DND-41 (cell line): ENCODE results near the gene ICE2.

ENCODE experiments used
- ATAC-seq: fragments of 200-7000 bp; cut with Tn5 transposase; 3 replicates; pipeline ENCODE4 v1.9.1; 2021; ENCODE audit warnings: low read depth; ENCODE audit not compliant: insufficient read depth
- DNase-seq: peaks from one replicate; pipeline ENCODE4 v3.0.0-alpha.2; 2020
- H2AFZ ChIP-seq: 2 replicates; pipeline ENCODE4 v1.6.0; 2012; ENCODE audit warnings: low read depth, low read length
- H3K27ac ChIP-seq: 2 replicates; pipeline ENCODE4 v1.5.1; 2012; ENCODE audit warnings: low read length, inconsistent platforms
- H3K27me3 ChIP-seq: fragments of 200-600 bp; sonication (generic); 2 replicates; pipeline ENCODE4 v1.6.0; 2012; ENCODE audit warnings: low read length, mild to moderate bottlenecking, inconsistent platforms; ENCODE audit not compliant: insufficient read depth, poor library complexity
- H3K36me3 ChIP-seq: 2 replicates; pipeline ENCODE4 v1.5.1; 2012; ENCODE audit warnings: low read length, inconsistent platforms; ENCODE audit not compliant: insufficient read depth
- H3K4me1 ChIP-seq: 2 replicates; pipeline ENCODE4 v1.5.1; 2012; ENCODE audit warnings: mild to moderate bottlenecking, low read length; ENCODE audit not compliant: insufficient read depth
- H3K4me2 ChIP-seq: 2 replicates; pipeline ENCODE4 v1.6.0; 2012; ENCODE audit warnings: mild to moderate bottlenecking, moderate library complexity, low read length, inconsistent platforms; ENCODE audit not compliant: insufficient read depth
- H3K4me3 ChIP-seq, 2 experiments: fragments of 200-600 bp in 1 of 2; shearing (Covaris generic) in 1 of 2; 2 replicates each; pipeline ENCODE4 v1.5.1; 2012 to 2016; ENCODE audit warnings: inconsistent platforms in 2 of 2, low read length in 2 of 2, mild to moderate bottlenecking in 2 of 2, low read depth in 1 of 2, moderate library complexity in 1 of 2
- H3K79me2 ChIP-seq: 2 replicates; pipeline ENCODE4 v1.6.0; 2012; ENCODE audit warnings: low read length, inconsistent platforms; ENCODE audit not compliant: insufficient read depth
- H3K9ac ChIP-seq: 2 replicates; pipeline ENCODE4 v1.6.0; 2012; ENCODE audit warnings: low read depth, mild to moderate bottlenecking, inconsistent platforms, low read length, moderate library complexity
- H3K9me3 ChIP-seq: 2 replicates; pipeline ENCODE4 v1.5.1; 2012; ENCODE audit warnings: low read length, moderate library complexity, mild to moderate bottlenecking, inconsistent platforms; ENCODE audit not compliant: insufficient read depth, severe bottlenecking
- H4K20me1 ChIP-seq: 2 replicates; pipeline ENCODE4 v1.6.0; 2012; ENCODE audit warnings: low read length; ENCODE audit not compliant: insufficient read depth
- EZH2 ChIP-seq: IDR thresholded peaks from 3 replicates; pipeline ENCODE4 v1.6.1; 2012; ENCODE audit warnings: borderline replicate concordance, low read depth, mild to moderate bottlenecking, moderate library complexity, low read length, inconsistent platforms; ENCODE audit not compliant: severe bottlenecking
- TF ChIP-seq, protein P1 (sequence below): IDR thresholded peaks from 2 replicates; pipeline ENCODE4 v1.5.1; 2012; ENCODE audit warnings: borderline replicate concordance, low read length, moderate library complexity, mild to moderate bottlenecking; ENCODE audit not compliant: poor library complexity, severe bottlenecking; ENCODE audit errors: extremely low read depth

Gene ICE2

DNA sequence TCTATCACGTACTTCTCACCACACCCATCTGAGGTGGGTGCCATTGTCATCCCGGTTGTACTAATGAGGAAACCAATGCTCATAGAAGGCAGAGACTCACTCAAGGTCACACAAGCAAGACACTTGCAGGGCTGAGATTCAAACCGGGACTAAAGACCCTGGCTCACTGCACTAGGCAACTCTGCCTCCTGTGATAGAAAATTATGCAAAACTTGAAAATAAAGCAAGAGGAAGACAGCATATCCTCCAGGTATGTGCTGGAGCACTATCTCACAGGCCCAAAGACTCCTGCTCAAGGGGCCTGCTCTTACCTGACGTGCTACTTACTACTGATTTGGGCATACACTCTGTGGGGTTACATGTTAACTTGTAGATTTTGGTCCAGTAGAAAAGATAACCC is 106.7 kb downstream of the ICE2 start:
- no peaks in the 10 kb centered on the region for H3K9me3 ChIP-seq
- H3K27me3 ChIP-seq: peaks cover 4% of the 10 kb centered on the region
- H3K9ac ChIP-seq: no peak overlapping the region
- no peak overlapping the region for H3K27ac ChIP-seq
- no peaks in the 10 kb centered on the region for H3K36me3 ChIP-seq
- 0 out of 2 replicates have a peak, but pooled peaks cover 3% of the 10 kb centered on the region for H4K20me1 ChIP-seq
- no peaks in the 10 kb centered on the region for H3K4me1 ChIP-seq
- no peak overlapping the region for H2AFZ ChIP-seq
- no peaks in the 10 kb centered on the region for H3K79me2 ChIP-seq
- no peak for ATAC-seq
- H3K4me2 ChIP-seq: no peak overlapping the region
- no peak overlapping the region for H3K4me3 ChIP-seq
- DNase-seq: no peak
- no peak for TF ChIP-seq EZH2
- TF ChIP-seq, protein P1, sequence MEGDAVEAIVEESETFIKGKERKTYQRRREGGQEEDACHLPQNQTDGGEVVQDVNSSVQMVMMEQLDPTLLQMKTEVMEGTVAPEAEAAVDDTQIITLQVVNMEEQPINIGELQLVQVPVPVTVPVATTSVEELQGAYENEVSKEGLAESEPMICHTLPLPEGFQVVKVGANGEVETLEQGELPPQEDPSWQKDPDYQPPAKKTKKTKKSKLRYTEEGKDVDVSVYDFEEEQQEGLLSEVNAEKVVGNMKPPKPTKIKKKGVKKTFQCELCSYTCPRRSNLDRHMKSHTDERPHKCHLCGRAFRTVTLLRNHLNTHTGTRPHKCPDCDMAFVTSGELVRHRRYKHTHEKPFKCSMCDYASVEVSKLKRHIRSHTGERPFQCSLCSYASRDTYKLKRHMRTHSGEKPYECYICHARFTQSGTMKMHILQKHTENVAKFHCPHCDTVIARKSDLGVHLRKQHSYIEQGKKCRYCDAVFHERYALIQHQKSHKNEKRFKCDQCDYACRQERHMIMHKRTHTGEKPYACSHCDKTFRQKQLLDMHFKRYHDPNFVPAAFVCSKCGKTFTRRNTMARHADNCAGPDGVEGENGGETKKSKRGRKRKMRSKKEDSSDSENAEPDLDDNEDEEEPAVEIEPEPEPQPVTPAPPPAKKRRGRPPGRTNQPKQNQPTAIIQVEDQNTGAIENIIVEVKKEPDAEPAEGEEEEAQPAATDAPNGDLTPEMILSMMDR: no peak

DNA sequence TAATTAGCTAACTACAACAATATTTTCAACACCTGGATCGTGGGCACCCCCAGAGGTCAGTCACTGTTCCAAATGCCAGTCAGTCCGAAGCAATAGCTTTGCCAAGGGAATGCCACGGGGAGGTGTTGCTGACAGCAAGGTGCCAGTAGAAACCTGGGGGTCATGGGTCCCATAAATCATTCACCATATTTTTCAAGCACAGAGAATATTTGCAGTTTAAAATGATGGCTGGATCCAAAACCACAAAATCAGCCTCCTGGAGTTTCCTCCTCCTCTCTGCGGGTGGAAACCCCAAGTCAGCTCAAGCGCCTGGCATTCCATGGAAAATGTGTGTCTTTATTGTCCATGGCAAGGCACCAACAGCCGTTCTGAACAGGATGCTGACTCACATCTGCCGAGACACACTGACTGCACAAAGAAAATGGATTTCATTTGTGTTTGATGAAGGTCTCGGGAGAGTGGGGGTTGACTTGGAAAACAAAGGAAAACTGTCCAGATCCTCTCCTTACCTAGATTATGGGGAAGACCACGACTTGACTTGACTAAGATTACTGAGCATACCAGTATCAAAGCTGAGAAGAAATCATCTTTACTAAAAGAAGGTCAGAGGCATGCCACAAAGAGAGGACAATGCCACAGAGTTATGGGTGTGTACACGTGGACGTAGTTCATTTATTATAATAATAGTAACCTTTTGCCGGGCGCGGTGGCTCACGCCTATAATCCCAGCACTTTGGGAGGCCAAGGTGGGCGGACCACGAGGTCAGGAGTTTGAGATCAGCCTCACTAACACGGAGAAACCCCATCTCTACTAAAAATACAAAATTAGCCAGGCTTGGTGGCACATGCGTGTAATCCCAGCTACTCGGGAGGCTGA is 107.5 kb downstream of the ICE2 start:
- Histone ChIP-seq H3K27me3 (peaks cover 4% of the 10 kb centered on the region), H4K20me1 (no peaks in the 10 kb centered on the region), H3K4me2 (no peak overlapping the region), H3K4me1 (no peaks in the 10 kb centered on the region), H3K9me3 (no peaks in the 10 kb centered on the region), H3K36me3 (no peaks in the 10 kb centered on the region), H2AFZ (no peak overlapping the region), H3K79me2 (no peaks in the 10 kb centered on the region), H3K27ac (no peak overlapping the region), H3K4me3 (no peak overlapping the region), H3K9ac (no peak overlapping the region)
- ATAC-seq (no peak), DNase-seq (no peak)
- no peak for TF ChIP-seq EZH2
- TF ChIP-seq, protein P1: no peak

DNA sequence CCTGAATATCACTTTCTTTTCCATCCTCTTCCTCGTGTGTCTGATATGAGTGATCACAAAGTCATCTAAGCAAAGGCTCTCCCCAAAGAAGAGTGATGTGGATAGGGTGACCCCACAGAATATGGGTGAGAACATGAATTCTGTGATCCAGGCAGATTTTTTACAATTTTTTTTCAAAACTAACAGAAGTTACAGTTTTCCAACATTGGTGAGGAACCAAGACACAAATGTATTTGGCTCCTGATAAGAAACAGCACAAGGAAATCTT is 108.1 kb downstream of the ICE2 start:
- Histone ChIP-seq H3K4me2 (no peak overlapping the region), H3K4me3 (no peak overlapping the region), H3K4me1 (no peaks in the 10 kb centered on the region), H3K27me3 (peaks cover 4% of the 10 kb centered on the region), H4K20me1 (no peaks in the 10 kb centered on the region), H3K9me3 (no peaks in the 10 kb centered on the region), H3K9ac (no peak overlapping the region), H3K27ac (no peak overlapping the region), H3K79me2 (no peaks in the 10 kb centered on the region), H2AFZ (no peak overlapping the region), H3K36me3 (no peaks in the 10 kb centered on the region)
- no peak for ATAC-seq
- no peak for DNase-seq
- no peak for TF ChIP-seq EZH2
- TF ChIP-seq, protein P1: no peak
